Spleen (tissue), 7 donors: ENCODE results near the gene COL16A1.

Source experiments
- POLR2A ChIP-seq, 3 donors: fragments of 450-650 bp; IDR thresholded peaks; one replicate each; pipeline ENCODE4 v1.5.1; 2017; ENCODE audit warnings: antibody characterized with exemption in 3 of 3, mild to moderate bottlenecking in 1 of 3
- TF ChIP-seq, protein P1 (sequence below), 11 experiments: fragments of 200-600 bp in 7 of 11; fragments of 450-650 bp in 4 of 11; sonication (generic) in 4 of 11; IDR thresholded peaks in 8 of 11; conservative IDR thresholded peaks in 3 of 11; 1 replicate in 7 of 11; 2 replicates in 4 of 11; pipeline versions ENCODE4 v1.4.0 to v1.8.0; 2016 to 2021; ENCODE audit warnings: antibody characterized with exemption in 11 of 11, inconsistent platforms in 4 of 11, mild to moderate bottlenecking in 1 of 11
- donor health status: DM: no; HTN: no; CAD: no; lungs with moderate emphysema.
- donor health status: DM: no; HTN: no; CAD: no.
- donor health status: DM: no; HTN: no; CAD: no.

DNA sequence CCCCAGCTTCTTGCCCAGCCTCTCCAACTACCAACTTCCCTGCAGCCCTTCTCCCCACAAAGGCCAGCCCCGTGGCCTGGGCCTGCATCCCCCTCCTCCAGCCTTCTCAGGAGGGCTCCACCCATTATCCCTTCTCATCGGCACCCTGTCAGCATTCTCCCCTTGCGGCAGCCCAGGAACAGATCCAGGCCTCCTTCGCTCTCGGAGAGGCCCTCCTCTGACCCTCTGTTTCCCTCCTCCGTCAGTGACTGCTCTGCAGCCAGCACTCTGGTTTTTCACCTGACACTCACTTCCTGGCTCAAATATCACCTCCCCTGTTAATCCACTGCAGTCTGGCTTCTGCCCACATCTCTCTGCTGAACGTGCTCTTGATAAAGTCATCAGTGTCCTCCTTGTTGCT lies 42.9 kb upstream of the COL16A1 start:
- TF ChIP-seq POLR2A (IDR thresholded peaks at IDR 0.05) = no peak
- TF ChIP-seq, protein P1, sequence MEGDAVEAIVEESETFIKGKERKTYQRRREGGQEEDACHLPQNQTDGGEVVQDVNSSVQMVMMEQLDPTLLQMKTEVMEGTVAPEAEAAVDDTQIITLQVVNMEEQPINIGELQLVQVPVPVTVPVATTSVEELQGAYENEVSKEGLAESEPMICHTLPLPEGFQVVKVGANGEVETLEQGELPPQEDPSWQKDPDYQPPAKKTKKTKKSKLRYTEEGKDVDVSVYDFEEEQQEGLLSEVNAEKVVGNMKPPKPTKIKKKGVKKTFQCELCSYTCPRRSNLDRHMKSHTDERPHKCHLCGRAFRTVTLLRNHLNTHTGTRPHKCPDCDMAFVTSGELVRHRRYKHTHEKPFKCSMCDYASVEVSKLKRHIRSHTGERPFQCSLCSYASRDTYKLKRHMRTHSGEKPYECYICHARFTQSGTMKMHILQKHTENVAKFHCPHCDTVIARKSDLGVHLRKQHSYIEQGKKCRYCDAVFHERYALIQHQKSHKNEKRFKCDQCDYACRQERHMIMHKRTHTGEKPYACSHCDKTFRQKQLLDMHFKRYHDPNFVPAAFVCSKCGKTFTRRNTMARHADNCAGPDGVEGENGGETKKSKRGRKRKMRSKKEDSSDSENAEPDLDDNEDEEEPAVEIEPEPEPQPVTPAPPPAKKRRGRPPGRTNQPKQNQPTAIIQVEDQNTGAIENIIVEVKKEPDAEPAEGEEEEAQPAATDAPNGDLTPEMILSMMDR (IDR thresholded peaks at IDR 0.05 in 8 of 11, conservative IDR thresholded peaks at IDR 0.05 in 3 of 11) = no peak
